Measurements from ENCODE around the gene CRYBG1.

The CRYBG1 gene

GRCh38 chr6:106536851-106537250 is 176.3 kb downstream of the CRYBG1 start:
- POLR2A ChIA-PET (ENCODE audit: low non-redundant PET) = no interaction called here
- CTCF ChIA-PET = no interaction called here

DNA sequence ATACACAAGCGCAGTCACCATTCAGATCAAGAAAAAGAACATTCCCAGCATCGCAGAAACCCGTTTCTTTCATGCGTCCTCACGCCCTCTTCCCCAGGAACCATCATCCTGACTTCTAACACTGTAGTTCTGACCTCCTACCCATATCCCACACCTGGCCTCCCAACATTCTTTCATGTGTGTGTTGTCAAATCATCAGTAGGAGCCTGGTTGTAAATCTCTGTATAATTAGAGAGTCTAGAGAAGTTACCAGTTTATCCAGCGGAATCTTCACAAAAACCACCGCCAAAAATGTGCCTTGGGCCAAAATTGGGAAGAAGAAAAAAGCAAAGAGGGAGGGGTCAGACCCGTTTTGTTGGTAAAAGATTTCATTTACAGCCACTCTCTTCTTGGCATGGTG is 177.1 kb downstream of the CRYBG1 start:
- no peak for DNase-seq (ENCODE audit: low spot score)
- no peak overlapping the region for H3K27ac ChIP-seq
- POLR2A ChIA-PET (ENCODE audit: low non-redundant PET) = no interaction called here
- TF ChIP-seq, protein P1, sequence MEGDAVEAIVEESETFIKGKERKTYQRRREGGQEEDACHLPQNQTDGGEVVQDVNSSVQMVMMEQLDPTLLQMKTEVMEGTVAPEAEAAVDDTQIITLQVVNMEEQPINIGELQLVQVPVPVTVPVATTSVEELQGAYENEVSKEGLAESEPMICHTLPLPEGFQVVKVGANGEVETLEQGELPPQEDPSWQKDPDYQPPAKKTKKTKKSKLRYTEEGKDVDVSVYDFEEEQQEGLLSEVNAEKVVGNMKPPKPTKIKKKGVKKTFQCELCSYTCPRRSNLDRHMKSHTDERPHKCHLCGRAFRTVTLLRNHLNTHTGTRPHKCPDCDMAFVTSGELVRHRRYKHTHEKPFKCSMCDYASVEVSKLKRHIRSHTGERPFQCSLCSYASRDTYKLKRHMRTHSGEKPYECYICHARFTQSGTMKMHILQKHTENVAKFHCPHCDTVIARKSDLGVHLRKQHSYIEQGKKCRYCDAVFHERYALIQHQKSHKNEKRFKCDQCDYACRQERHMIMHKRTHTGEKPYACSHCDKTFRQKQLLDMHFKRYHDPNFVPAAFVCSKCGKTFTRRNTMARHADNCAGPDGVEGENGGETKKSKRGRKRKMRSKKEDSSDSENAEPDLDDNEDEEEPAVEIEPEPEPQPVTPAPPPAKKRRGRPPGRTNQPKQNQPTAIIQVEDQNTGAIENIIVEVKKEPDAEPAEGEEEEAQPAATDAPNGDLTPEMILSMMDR (conservative IDR thresholded peaks at IDR 0.05; ENCODE audit: low read depth) = no peak
- CTCF ChIA-PET = no interaction called here

More at GRCh38 chr6:106536851-106537250, 176.3 kb downstream of the CRYBG1 start:
- DNase-seq (ENCODE audit: low spot score) = no peak
- no peak overlapping the region for H3K27ac ChIP-seq
- TF ChIP-seq, protein P1 (conservative IDR thresholded peaks at IDR 0.05; ENCODE audit: low read depth) = no peak

DNA sequence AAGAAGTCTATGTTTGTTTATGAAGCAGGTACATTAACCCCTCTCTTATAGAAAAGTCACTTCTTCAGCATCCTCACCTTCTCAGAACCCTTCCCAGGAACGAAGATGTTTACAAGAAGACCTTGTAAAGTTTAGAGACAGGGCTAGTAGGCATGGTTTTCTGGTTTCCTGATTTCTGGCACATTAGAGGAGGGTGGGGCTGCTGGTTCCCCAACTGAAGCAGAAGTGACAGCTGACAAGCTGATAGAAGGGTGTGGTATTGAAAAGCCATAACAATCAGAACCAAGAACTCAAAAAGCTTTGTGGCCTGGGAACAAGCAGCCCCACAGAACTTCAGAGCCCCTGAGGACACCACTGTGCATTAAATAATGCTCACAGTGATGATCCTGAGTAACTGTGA is 177.6 kb downstream of the CRYBG1 start:
- no peak overlapping the region for H3K27ac ChIP-seq
- no peak for DNase-seq (ENCODE audit: low spot score)
- POLR2A ChIA-PET (ENCODE audit: low non-redundant PET) = no interaction called here
- TF ChIP-seq, protein P1 (conservative IDR thresholded peaks at IDR 0.05; ENCODE audit: low read depth) = no peak
- CTCF ChIA-PET = interaction anchor here (0.6 kb wide), 1 partner anchor 70 kb away, joined by 3 read pairs; no protein-coding TSS in a partner anchor

DNA sequence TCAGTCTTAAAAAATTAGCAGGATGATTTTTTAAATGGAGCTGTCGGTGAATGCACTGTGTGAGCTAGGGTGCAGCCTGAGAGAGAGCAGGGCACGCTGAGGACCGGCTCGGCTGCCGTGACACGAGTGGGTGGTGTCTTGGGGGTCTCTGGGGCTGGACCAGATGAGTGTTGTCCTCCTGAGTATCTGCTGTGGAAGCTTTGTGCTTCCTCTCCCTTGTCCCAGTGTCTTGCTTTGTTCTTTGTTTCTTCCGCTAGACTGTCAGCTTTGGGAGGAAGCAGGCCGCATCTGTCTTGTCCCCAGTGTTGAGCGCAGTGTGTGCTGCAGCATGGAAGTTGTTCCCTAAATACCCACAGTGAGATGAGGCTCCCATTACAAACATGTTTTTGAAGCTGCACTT is 179.4 kb downstream of the CRYBG1 start:
- ChIA-PET CTCF (interaction anchor here (0.6 to 1.2 kb wide), 2 partner anchors 16 to 27 kb away, joined by 3 read pairs; no protein-coding TSS in a partner anchor), POLR2A (ENCODE audit: low non-redundant PET) (no interaction called here)
- TF ChIP-seq, protein P1 (conservative IDR thresholded peaks at IDR 0.05; ENCODE audit: low read depth) = no peak
- peak overlapping the region; percentile 54 for H3K27ac ChIP-seq
- no peak for DNase-seq (ENCODE audit: low spot score)

DNA sequence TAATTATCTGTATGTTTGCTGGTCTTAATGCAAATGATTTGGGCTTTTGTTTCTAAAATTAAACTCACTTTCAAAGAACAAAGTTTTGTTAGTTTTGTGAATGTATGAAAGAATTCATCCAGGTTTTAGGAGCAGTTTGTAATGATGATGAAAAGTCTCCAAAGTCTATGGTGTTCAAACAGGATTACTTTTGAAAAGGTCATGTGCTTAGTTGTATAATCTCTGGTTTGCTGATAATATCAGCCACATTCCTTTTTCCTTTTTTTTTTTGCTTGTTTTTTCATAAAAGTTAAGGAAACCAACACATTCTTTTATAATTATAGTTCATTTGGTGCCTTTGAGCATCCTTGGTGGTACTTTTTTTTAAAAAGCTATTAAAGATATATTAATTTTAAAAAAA is 179.9 kb downstream of the CRYBG1 start:
- ChIA-PET CTCF (interaction anchor here (0.6 to 1.2 kb wide), 4 partner anchors 16 to 439 kb away, joined by 3 to 4 read pairs (median 3); no protein-coding TSS in a partner anchor), POLR2A (ENCODE audit: low non-redundant PET) (no interaction called here)
- H3K27ac ChIP-seq = no peak overlapping the region
- TF ChIP-seq, protein P1 (conservative IDR thresholded peaks at IDR 0.05; ENCODE audit: low read depth) = no peak
- no peak for DNase-seq (ENCODE audit: low spot score)

DNA sequence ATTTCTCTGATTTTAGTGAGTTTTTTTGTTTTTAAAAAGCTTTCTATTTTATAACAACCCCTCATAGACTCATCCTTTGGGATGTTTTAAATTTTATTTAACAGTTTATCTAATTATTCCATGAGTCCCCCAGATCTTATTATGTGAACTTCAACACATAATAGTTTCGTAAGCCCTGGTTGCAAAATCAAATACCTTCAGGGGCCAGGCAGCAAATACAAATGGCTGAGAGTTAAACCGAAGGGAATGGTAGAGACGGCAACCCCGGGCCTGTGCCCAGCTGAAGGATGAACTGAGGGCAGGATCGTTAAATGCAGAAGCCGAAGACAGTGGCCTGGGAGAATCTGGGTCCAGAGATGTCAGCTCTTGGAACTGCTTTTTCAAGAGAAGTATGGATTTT is 180.4 kb downstream of the CRYBG1 start:
- no peak for DNase-seq (ENCODE audit: low spot score)
- no peak overlapping the region for H3K27ac ChIP-seq
- TF ChIP-seq, protein P1 (conservative IDR thresholded peaks at IDR 0.05; ENCODE audit: low read depth) = no peak
- CTCF ChIA-PET = interaction anchor here (0.8 to 1.0 kb wide), 2 partner anchors 21 to 439 kb away, joined by 3 to 4 read pairs; no protein-coding TSS in a partner anchor
- POLR2A ChIA-PET (ENCODE audit: low non-redundant PET) = no interaction called here

Data from RWPE1 (cell line).